ENCODE data around the gene KRTAP19-3. TPM values are rescaled to one million over a fixed set of nuclear protein-coding genes. Genes with fewer than 3 reads are reported as not detected.

Gene KRTAP19-3
- total RNA-seq, 1 experiment from 2014 or later = not detected

- POLR2A ChIA-PET (ENCODE audit: unreplicated experiment) = no interaction called here
Observed at GRCh38 chr21:30482130-30482529, 9.7 kb downstream of the KRTAP19-3 start.

GRCh38 chr21:30480145-30480544, 11.7 kb downstream of the KRTAP19-3 start, which contains the start of gene KRTAP19-1:
KRTAP19-1 (minus strand) TSS chr21:30480367; CDS start chr21:30480317, 50 bp downstream.
- Histone ChIP-seq H3K4me2 (ENCODE audit: low read length) (no peak within 1 kb of the TSS), H3K4me1 (ENCODE audit: insufficient read depth, low read length) (no peaks in the 10 kb centered on the region), H3K9me3 (ENCODE audit: low read length) (no peaks in the 10 kb centered on the region), H2AFZ (ENCODE audit: low read length) (no peak within 1 kb of the TSS), H3K79me2 (ENCODE audit: low read length) (no peaks in the 10 kb centered on the region), H3F3A (ENCODE audit: low read length, unreplicated experiment) (no peaks in the 10 kb centered on the region), H4K20me1 (ENCODE audit: low read length) (no peaks in the 10 kb centered on the region), H3K4me3 (ENCODE audit: low read length) (no peak within 1 kb of the TSS), H3K9ac (ENCODE audit: low read length) (no peak within 1 kb of the TSS), H3K9me2 (replicated peaks; ENCODE audit: low read length) (no peaks in the 10 kb centered on the region), H3K36me3 (ENCODE audit: low read depth, low read length) (no peaks in the 10 kb centered on the region), H3K27me3 (ENCODE audit: low read length) (peaks cover 10% of the 10 kb centered on the region; the same call in 1 of the 2 replicates), H3K27ac (ENCODE audit: low read length) (no peak within 1 kb of the TSS)
- POLR2A ChIA-PET (ENCODE audit: unreplicated experiment) = no interaction called here
- BruUV-seq (replicated peaks) = no TSS peak
- DNase-seq (no peak), ATAC-seq (no peak; the same call in 1 of the 2 replicates)
- no peak for TF ChIP-seq EZH2 (IDR thresholded peaks at IDR 0.05; ENCODE audit: low read length, unreplicated experiment)
- no peak for TF ChIP-seq CTCF (conservative IDR thresholded peaks at IDR 0.05; ENCODE audit: low read depth, low read length)
- no peak for TF ChIP-seq EZH2phosphoT487 (IDR thresholded peaks at IDR 0.05; ENCODE audit: borderline replicate concordance, low read length)
- intact Hi-C loops (cut with micrococcal nuclease) = no loop called here
- CTCF ChIA-PET = no interaction called here

More at GRCh38 chr21:30482130-30482529, 9.7 kb downstream of the KRTAP19-3 start:
- no peak overlapping the region for H3K27ac ChIP-seq (ENCODE audit: low read length)
- H3K4me3 ChIP-seq (ENCODE audit: low read length) = no peak overlapping the region
- no peaks in the 10 kb centered on the region for H4K20me1 ChIP-seq (ENCODE audit: low read length)
- BruUV-seq (replicated peaks) = no TSS peak
- intact Hi-C loops (cut with micrococcal nuclease) = no loop called here
- no peak for TF ChIP-seq EZH2phosphoT487 (IDR thresholded peaks at IDR 0.05; ENCODE audit: borderline replicate concordance, low read length)
- TF ChIP-seq EZH2 (IDR thresholded peaks at IDR 0.05; ENCODE audit: low read length, unreplicated experiment) = no peak
- no peak for TF ChIP-seq CTCF (conservative IDR thresholded peaks at IDR 0.05; ENCODE audit: low read depth, low read length)
- CTCF ChIA-PET = no interaction called here
- no peak overlapping the region for H3K4me2 ChIP-seq (ENCODE audit: low read length)
- no peaks in the 10 kb centered on the region for H3K79me2 ChIP-seq (ENCODE audit: low read length)
- ATAC-seq (no peak), DNase-seq (no peak)
- peaks cover 10% of the 10 kb centered on the region; the same call in 1 of the 2 replicates for H3K27me3 ChIP-seq (ENCODE audit: low read length)
- H3F3A ChIP-seq (ENCODE audit: low read length, unreplicated experiment) = no peaks in the 10 kb centered on the region
- no peaks in the 10 kb centered on the region for H3K36me3 ChIP-seq (ENCODE audit: low read depth, low read length)
- no peaks in the 10 kb centered on the region for H3K4me1 ChIP-seq (ENCODE audit: insufficient read depth, low read length)
- H3K9ac ChIP-seq (ENCODE audit: low read length) = no peak overlapping the region
- H2AFZ ChIP-seq (ENCODE audit: low read length) = no peak overlapping the region
- H3K9me2 ChIP-seq (replicated peaks; ENCODE audit: low read length) = no peaks in the 10 kb centered on the region
- no peaks in the 10 kb centered on the region for H3K9me3 ChIP-seq (ENCODE audit: low read length)

- no peaks in the 10 kb centered on the region for H3K9me3 ChIP-seq (ENCODE audit: low read length)
- H3F3A ChIP-seq (ENCODE audit: low read length, unreplicated experiment) = no peaks in the 10 kb centered on the region
- no peaks in the 10 kb centered on the region for H4K20me1 ChIP-seq (ENCODE audit: low read length)
- no peak overlapping the region for H3K9ac ChIP-seq (ENCODE audit: low read length)
- H3K36me3 ChIP-seq (ENCODE audit: low read depth, low read length) = no peaks in the 10 kb centered on the region
- H3K27me3 ChIP-seq (ENCODE audit: low read length) = peaks cover 10% of the 10 kb centered on the region; the same call in 1 of the 2 replicates
- H3K27ac ChIP-seq (ENCODE audit: low read length) = no peak overlapping the region
- TF ChIP-seq EZH2phosphoT487 (IDR thresholded peaks at IDR 0.05; ENCODE audit: borderline replicate concordance, low read length) (no peak), EZH2 (IDR thresholded peaks at IDR 0.05; ENCODE audit: low read length, unreplicated experiment) (no peak), CTCF (conservative IDR thresholded peaks at IDR 0.05; ENCODE audit: low read depth, low read length) (no peak)
- no peaks in the 10 kb centered on the region for H3K4me1 ChIP-seq (ENCODE audit: insufficient read depth, low read length)
- no peak overlapping the region for H3K4me3 ChIP-seq (ENCODE audit: low read length)
- BruUV-seq (replicated peaks) = no TSS peak
- intact Hi-C loops (cut with micrococcal nuclease) = no loop called here
- CTCF ChIA-PET = no interaction called here
- H3K9me2 ChIP-seq (replicated peaks; ENCODE audit: low read length) = no peaks in the 10 kb centered on the region
- ATAC-seq (no peak), DNase-seq (no peak)
- H3K79me2 ChIP-seq (ENCODE audit: low read length) = no peaks in the 10 kb centered on the region
- POLR2A ChIA-PET (ENCODE audit: unreplicated experiment) = no interaction called here
- no peak overlapping the region for H2AFZ ChIP-seq (ENCODE audit: low read length)
- H3K4me2 ChIP-seq (ENCODE audit: low read length) = no peak overlapping the region
Observed at GRCh38 chr21:30479259-30479658, 12.6 kb downstream of the KRTAP19-3 start.
